HFFc6 (cell line): Measurements from ENCODE around the gene LDLRAD3. TPM values are rescaled to one million over a fixed set of nuclear protein-coding genes. Genes with fewer than 3 reads are reported as not detected.

Experiments
- DNase-seq: peaks from one replicate; pipeline ENCODE4 v3.0.0-alpha.2; 2018
- H3K27ac Mint-ChIP-seq: 2 replicates; pipeline ENCODE4 v1.8.0; 2020; ENCODE audit warnings: mild to moderate bottlenecking, mixed read lengths
- H3K27me3 Mint-ChIP-seq: 2 replicates; pipeline ENCODE4 v1.8.0; 2021; ENCODE audit warnings: mild to moderate bottlenecking, moderate library complexity, mixed read lengths; ENCODE audit not compliant: insufficient read depth
- H3K36me3 Mint-ChIP-seq: 2 replicates; pipeline ENCODE4 v1.8.0; 2021; ENCODE audit warnings: low read depth, mixed read lengths
- H3K4me1 Mint-ChIP-seq: 2 replicates; pipeline ENCODE4 v1.8.0; 2020; ENCODE audit warnings: low read depth, mixed read lengths
- H3K4me3 Mint-ChIP-seq: 2 replicates; pipeline ENCODE4 v1.8.0; 2020; ENCODE audit warnings: mild to moderate bottlenecking, moderate library complexity, mixed read lengths
- H3K9me3 Mint-ChIP-seq: 2 replicates; pipeline ENCODE4 v1.8.0; 2020; ENCODE audit warnings: mild to moderate bottlenecking, mixed read lengths
- total RNA-seq, 6 experiments: library from RNA; stranded (reverse); fragmentation: NEBNext Ultra II Directional; extraction: Animal tissue kit (Norgen Biotek cat#: 25700); gene quantifications; 2 replicates in 1 of 6; 3 replicates in 5 of 6; pipeline ENCODE4 v1.2.3, GENCODE V29; 2021
- TF ChIP-seq, protein P1 (sequence below): fragments of 200-600 bp; sonication (generic); IDR thresholded peaks from 2 replicates; pipeline ENCODE4 v1.5.0; 2021; ENCODE audit warnings: antibody characterized with exemption, mild to moderate bottlenecking

LDLRAD3 gene
- total RNA-seq, 6 experiments from 2014 or later, result 5.2 to 6.5 (median 5.6) TPM

DNA sequence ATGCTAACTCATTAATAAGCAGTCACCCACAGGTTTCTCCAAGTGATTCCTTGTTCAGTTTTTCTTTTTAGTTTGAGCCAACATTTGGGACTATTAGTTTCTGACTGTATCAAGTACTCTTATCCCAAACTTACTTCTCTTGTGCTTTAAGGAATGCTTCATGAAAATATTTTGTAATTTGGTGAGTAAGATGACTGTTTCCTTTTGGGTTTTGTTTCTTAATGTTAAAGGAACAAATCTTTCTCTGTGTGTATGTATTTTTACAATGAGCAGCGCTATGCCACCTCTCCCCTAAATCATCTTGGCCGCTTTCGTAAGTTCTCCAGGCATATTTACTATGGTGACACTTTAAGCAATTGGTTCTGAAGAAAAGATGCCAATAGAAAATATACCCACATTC is 72.4 kb downstream of the LDLRAD3 start:
- DNase-seq, result no peak
- Mint-ChIP-seq H3K4me3 (no peak overlapping the region), H3K9me3 (no peaks in the 10 kb centered on the region), H3K27me3 (no peaks in the 10 kb centered on the region), H3K36me3 (no peaks in the 10 kb centered on the region; the same call in 1 of the 2 replicates), H3K27ac (no peak overlapping the region), H3K4me1 (peaks cover 36% of the 10 kb centered on the region)
- TF ChIP-seq, protein P1, sequence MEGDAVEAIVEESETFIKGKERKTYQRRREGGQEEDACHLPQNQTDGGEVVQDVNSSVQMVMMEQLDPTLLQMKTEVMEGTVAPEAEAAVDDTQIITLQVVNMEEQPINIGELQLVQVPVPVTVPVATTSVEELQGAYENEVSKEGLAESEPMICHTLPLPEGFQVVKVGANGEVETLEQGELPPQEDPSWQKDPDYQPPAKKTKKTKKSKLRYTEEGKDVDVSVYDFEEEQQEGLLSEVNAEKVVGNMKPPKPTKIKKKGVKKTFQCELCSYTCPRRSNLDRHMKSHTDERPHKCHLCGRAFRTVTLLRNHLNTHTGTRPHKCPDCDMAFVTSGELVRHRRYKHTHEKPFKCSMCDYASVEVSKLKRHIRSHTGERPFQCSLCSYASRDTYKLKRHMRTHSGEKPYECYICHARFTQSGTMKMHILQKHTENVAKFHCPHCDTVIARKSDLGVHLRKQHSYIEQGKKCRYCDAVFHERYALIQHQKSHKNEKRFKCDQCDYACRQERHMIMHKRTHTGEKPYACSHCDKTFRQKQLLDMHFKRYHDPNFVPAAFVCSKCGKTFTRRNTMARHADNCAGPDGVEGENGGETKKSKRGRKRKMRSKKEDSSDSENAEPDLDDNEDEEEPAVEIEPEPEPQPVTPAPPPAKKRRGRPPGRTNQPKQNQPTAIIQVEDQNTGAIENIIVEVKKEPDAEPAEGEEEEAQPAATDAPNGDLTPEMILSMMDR, result no peak

DNA sequence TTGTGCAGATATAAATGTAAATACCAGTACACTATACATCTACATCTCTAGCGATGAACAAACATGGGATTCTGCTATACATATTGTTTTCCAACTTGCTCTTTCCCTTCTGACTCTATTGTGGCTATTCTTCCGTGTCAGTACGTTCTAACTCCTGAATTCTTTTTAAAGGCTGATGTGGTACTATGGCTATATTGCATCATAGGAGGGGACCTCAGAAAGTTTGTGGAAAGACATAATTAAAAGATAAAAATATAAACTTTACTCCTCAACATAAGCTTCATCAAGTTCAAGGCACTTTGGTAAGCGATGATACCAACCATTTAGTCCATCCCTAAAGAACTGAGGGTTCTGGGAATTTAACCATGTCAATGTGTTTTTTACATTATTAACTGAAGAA is 72.8 kb downstream of the LDLRAD3 start:
- DNase-seq, result no peak
- H3K27me3 Mint-ChIP-seq, result no peaks in the 10 kb centered on the region
- peaks cover 35% of the 10 kb centered on the region for H3K4me1 Mint-ChIP-seq
- H3K9me3 Mint-ChIP-seq, result no peaks in the 10 kb centered on the region
- H3K4me3 Mint-ChIP-seq, result no peak overlapping the region
- H3K36me3 Mint-ChIP-seq, result no peaks in the 10 kb centered on the region; the same call in 1 of the 2 replicates
- H3K27ac Mint-ChIP-seq, result no peak overlapping the region
- TF ChIP-seq, protein P1, result no peak

DNA sequence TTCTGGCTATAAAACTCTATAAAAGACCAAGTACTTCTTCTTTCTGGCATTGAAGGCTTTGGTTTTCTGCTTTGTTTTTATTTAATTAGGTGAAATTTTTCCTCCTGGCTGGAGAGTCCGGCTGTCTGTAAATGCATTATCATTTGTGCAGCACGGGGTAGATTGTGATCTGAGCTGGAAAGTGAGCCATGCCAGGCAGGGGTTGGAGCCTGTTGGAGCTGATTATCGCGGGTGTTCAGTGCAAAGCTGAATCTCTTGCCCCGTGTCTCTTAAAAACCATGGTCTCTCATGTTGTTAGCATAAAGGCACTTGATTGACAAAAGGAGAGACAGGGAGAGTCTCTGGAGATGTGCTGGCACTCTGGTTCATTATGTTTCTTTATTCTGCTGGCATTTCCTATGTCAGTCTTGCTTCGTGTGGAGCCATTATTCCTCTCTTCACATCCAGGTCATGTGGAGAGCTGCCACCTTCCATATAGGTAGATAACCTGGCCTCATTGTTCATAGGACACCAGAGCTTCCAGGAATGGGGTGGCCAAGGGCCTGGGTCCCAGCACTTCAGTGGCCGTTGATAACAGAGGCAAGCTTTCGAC is 75.2 kb downstream of the LDLRAD3 start:
- H3K27me3 Mint-ChIP-seq, result no peaks in the 10 kb centered on the region
- peaks cover 21% of the 10 kb centered on the region for H3K4me1 Mint-ChIP-seq
- no peaks in the 10 kb centered on the region for H3K9me3 Mint-ChIP-seq
- no peak overlapping the region for H3K4me3 Mint-ChIP-seq
- TF ChIP-seq, protein P1, result no peak
- no peak overlapping the region for H3K27ac Mint-ChIP-seq
- H3K36me3 Mint-ChIP-seq, result no peaks in the 10 kb centered on the region; the same call in 1 of the 2 replicates
- DNase-seq, result no peak

DNA sequence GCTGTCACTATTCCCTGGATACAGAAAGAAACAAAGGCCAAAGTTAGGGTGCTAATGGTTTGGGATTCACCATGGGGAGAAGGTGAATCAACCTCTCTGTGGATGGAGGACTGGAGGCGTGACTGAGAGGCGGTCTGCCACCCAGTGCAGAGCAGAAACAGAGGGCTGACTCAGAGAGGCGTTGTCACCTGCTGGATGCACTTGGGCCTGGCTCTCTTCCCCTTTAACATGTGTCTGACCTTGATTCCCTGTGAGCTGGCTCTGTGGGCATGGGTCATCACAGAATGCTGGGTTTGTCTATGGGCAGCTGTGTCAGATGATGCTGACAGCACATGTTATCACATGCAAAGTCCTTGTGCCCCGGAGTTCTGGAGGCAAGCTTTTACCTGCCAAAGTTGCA is 75.9 kb downstream of the LDLRAD3 start:
- no peak overlapping the region for H3K27ac Mint-ChIP-seq
- DNase-seq, result no peak
- H3K4me1 Mint-ChIP-seq, result peaks cover 19% of the 10 kb centered on the region
- TF ChIP-seq, protein P1, result no peak
- no peaks in the 10 kb centered on the region for H3K36me3 Mint-ChIP-seq
- H3K9me3 Mint-ChIP-seq, result no peaks in the 10 kb centered on the region
- no peaks in the 10 kb centered on the region for H3K27me3 Mint-ChIP-seq
- no peak overlapping the region for H3K4me3 Mint-ChIP-seq

DNA sequence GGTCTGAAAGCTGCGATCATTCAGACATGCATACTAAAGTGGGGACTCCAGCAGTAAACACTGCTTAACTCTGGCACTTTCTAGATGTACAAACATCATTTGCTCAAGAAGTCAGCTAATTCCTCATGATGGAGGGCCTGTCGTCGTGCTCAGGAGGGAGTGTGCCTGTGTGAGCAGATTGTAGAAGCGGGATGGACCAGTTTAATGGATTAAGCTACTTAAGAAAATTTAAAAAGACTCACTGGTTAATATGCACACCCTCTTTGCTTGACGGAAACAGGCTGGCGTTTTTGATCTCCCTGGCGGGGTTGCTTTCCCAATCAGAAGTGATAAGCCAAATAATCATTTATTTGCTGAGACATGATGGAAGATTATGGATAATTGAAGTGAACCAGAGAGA is 79.0 kb downstream of the LDLRAD3 start:
- no peak overlapping the region for H3K27ac Mint-ChIP-seq
- H3K36me3 Mint-ChIP-seq, result no peaks in the 10 kb centered on the region
- DNase-seq, result no peak
- H3K4me1 Mint-ChIP-seq, result peaks cover 8% of the 10 kb centered on the region
- no peaks in the 10 kb centered on the region for H3K9me3 Mint-ChIP-seq
- H3K27me3 Mint-ChIP-seq, result no peaks in the 10 kb centered on the region
- H3K4me3 Mint-ChIP-seq, result no peak overlapping the region
- TF ChIP-seq, protein P1, result no peak
